LNCAP (cell line): Measurements from ENCODE around the gene PAK4.

Experiments
- CTCF ChIP-seq: fragments of 450-650 bp; IDR thresholded peaks from 2 replicates; pipeline ENCODE4 v1.5.1; 2017; ENCODE audit warnings: mild to moderate bottlenecking

PAK4 gene

GRCh38 chr19:39157997-39158389, 32.4 kb downstream of the PAK4 start:
- TF ChIP-seq CTCF = no peak

GRCh38 chr19:39158646-39159260, 33.2 kb downstream of the PAK4 start:
- no peak for TF ChIP-seq CTCF

GRCh38 chr19:39160523-39160861, 34.9 kb downstream of the PAK4 start:
- no peak for TF ChIP-seq CTCF

- no peak for TF ChIP-seq CTCF
Observed at GRCh38 chr19:39160889-39161672, 35.5 kb downstream of the PAK4 start.

GRCh38 chr19:39162441-39163043, 37.0 kb downstream of the PAK4 start:
- TF ChIP-seq CTCF = no peak

- TF ChIP-seq CTCF = no peak
Observed at GRCh38 chr19:39163621-39164020, 38.0 kb downstream of the PAK4 start.

GRCh38 chr19:39164289-39164688, 38.7 kb downstream of the PAK4 start:
- TF ChIP-seq CTCF = no peak
